ENCODE data around the gene RXFP4. TPM values are rescaled to one million over a fixed set of nuclear protein-coding genes. Genes with fewer than 3 reads are reported as not detected.

The RXFP4 gene
- total RNA-seq, 4 donors from 2014 or later = not detected

DNA sequence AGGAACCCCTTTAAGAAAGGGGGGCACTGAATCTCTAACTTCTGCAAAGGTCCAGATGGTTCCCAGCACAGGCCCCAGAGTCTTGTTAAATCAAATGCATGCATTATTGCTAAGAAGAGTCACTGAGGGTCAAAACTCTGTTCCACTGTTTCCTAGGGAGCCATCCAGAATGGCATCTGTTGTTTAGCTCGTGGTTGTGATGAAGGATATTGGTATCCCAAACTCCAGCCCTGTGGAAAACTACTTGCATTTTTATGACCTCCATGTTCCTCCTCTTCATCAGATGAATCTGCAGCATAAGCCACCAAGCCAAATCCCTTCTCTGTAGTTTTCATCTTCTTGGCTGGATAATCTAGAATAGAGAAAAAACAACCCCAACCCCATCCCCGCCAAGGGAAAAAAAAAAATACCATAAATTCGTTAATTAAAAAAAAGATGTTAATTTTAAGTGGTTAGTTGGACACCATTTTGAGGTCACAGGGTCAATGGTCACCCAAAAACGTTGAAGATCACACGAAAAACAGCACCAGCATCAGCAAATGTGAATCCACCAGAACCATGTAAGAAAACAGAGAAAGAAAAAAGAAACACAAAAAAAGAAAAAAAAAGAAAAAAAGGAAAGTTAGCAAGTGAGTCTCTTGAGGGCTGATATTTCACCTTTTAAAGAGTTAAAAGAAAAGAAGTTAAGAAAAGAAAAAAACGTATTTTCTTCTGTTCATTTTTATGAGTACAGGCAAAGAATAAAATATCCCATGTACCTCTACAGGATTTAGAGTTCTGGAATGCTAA lies 27.3 kb upstream of the RXFP4 start:
- Histone ChIP-seq H3K4me3 (no peak overlapping the region), H3K4me1 (peaks cover 0 to 24% (median 3%) of the 10 kb centered on the region in 4 donors), H3K27ac (no peak overlapping the region), H3K9me3 (no peaks in the 10 kb centered on the region), H3K27me3 (no peaks in the 10 kb centered on the region), H3K36me3 (peaks cover 3 to 77% (median 34%) of the 10 kb centered on the region in 3 donors)
- TF ChIP-seq EP300 (IDR thresholded peaks at IDR 0.05) (no peak), CTCF (IDR thresholded peaks at IDR 0.05) (no peak), POLR2A (IDR thresholded peaks at IDR 0.05) (no peak)
- DNase-seq (ENCODE audit: low spot score in 2 of 2) = no peak
- 55 to 66% methylated on average over 6 of the region's 6 CpGs for WGBS, 2 donors

DNA sequence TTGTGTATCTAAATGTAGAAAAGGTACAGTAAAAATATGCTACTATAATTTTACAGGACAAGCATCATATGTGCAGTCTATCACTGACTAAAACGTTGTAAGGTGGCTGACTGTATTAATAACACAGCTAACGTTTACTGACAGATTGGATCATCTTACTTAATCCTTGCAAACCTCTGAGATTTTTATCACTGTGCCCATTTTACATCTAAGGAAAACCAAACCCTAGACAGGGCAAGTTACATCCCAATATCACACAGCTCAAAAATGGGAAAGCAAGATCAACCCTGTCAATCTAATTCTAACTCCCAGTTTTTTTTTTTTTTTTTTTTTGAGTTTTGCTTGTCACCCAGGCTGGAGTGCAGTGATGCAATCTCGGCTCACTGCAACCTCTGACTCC lies 22.8 kb upstream of the RXFP4 start:
- WGBS, 2 donors = 68 to 81% methylated on average over 3 of the region's 3 CpGs
- no peak for DNase-seq (ENCODE audit: low spot score in 2 of 2)

DNA sequence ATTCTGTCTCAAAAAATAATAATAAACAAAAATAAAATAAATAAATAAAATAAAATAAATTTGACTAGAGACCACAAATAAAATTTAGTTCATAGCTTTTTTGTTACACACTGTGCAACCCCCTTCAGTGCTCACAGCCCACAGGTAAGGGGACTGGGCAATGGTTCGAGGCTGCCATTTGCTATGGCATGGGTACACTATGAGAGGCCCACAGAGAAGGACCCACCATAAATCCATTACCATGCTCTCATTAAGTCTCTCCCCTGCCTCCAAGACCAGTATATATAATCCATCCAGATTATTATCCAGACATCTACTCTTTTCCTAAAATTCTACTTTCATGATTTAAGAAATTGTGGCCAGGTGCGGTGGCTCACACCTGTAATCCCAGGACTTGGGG lies 21.6 kb upstream of the RXFP4 start:
- no peak for DNase-seq (ENCODE audit: low spot score in 2 of 2)
- H3K4me3 ChIP-seq = no peak overlapping the region
- WGBS, 2 donors = 98 to 100% methylated on average over 2 of the region's 2 CpGs
- peaks cover 3 to 100% (median 71%) of the 10 kb centered on the region in 3 donors for H3K36me3 ChIP-seq
- H3K4me1 ChIP-seq = no peaks in the 10 kb centered on the region
- TF ChIP-seq CTCF (IDR thresholded peaks at IDR 0.05) = no peak
- TF ChIP-seq POLR2A (IDR thresholded peaks at IDR 0.05) = no peak
- TF ChIP-seq EP300 (IDR thresholded peaks at IDR 0.05) = no peak
- no peaks in the 10 kb centered on the region for H3K27me3 ChIP-seq
- H3K9me3 ChIP-seq = no peaks in the 10 kb centered on the region
- no peak overlapping the region for H3K27ac ChIP-seq

More for the DNA sequence above, 22.8 kb upstream of the RXFP4 start:
- no peaks in the 10 kb centered on the region for H3K4me1 ChIP-seq
- TF ChIP-seq CTCF (IDR thresholded peaks at IDR 0.05) (no peak), EP300 (IDR thresholded peaks at IDR 0.05) (no peak), POLR2A (IDR thresholded peaks at IDR 0.05) (no peak)
- no peaks in the 10 kb centered on the region for H3K27me3 ChIP-seq
- no peak overlapping the region for H3K4me3 ChIP-seq
- no peaks in the 10 kb centered on the region for H3K9me3 ChIP-seq
- peaks cover 3 to 100% (median 67%) of the 10 kb centered on the region in 3 donors for H3K36me3 ChIP-seq
- no peak overlapping the region for H3K27ac ChIP-seq

- Histone ChIP-seq H3K27me3 (no peaks in the 10 kb centered on the region), H3K4me1 (no peaks in the 10 kb centered on the region), H3K9me3 (no peaks in the 10 kb centered on the region), H3K36me3 (peaks cover 7 to 100% (median 72%) of the 10 kb centered on the region in 3 donors), H3K27ac (no peak overlapping the region), H3K4me3 (no peak overlapping the region)
- TF ChIP-seq CTCF (IDR thresholded peaks at IDR 0.05) = no peak
- TF ChIP-seq POLR2A (IDR thresholded peaks at IDR 0.05) = no peak
- DNase-seq (ENCODE audit: low spot score in 2 of 2) = no peak
- 92 to 95% methylated on average over 3 of the region's 3 CpGs for WGBS, 2 donors
Observed at GRCh38 chr1:155920717-155921116, 20.7 kb upstream of the RXFP4 start.

DNA sequence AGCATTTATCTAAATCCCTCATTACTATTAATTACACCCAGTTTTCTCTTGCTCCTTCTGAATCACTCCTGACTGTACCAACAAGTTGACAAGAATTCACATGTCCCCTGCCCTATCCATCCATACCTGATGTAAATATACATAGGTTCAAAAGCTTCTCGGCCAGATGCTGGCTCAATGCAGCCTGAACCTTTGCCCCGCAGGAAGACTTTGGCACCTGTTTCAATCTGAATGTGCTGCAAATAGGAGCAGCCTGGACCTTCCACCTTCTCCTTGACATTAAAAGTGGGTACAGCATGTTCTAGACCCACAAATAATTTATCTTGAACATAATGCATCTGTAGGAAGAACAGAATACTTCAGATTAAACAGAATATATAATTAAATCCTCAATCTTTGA lies 15.9 kb upstream of the RXFP4 start:
- no peak for DNase-seq (ENCODE audit: low spot score in 2 of 2)
- no peak overlapping the region for H3K27ac ChIP-seq
- H3K9me3 ChIP-seq = no peaks in the 10 kb centered on the region
- H3K36me3 ChIP-seq = peaks cover 15 to 99% (median 62%) of the 10 kb centered on the region in 3 donors
- TF ChIP-seq POLR2A (IDR thresholded peaks at IDR 0.05) (no peak), CTCF (IDR thresholded peaks at IDR 0.05) (no peak), EP300 (IDR thresholded peaks at IDR 0.05) (no peak)
- no peaks in the 10 kb centered on the region for H3K27me3 ChIP-seq
- no peak overlapping the region for H3K4me3 ChIP-seq
- H3K4me1 ChIP-seq = peaks cover 0 to 7% (median 4%) of the 10 kb centered on the region in 4 donors
- WGBS, 2 donors = 93 to 94% methylated on average over 2 of the region's 2 CpGs
